Measurements from ENCODE around the gene PCNX4. TPM values are rescaled to one million over a fixed set of nuclear protein-coding genes. Genes with fewer than 3 reads are reported as not detected.
"Not testable (repeated sequence)": the region's sequence is repeated elsewhere in the genome, so short reads cannot be mapped to it uniquely, and the experiment has no call there.

PCNX4 gene
- total RNA-seq, 1 experiment from 2014 or later: 78.5 TPM

GRCh38 chr14:60099855-60100254, 8.1 kb downstream of the PCNX4 start:
- not testable (repeated sequence) for DNase-seq (ENCODE audit: extremely low read depth, low read depth)

- no peak for DNase-seq (ENCODE audit: extremely low read depth, low read depth)
Measured at GRCh38 chr14:60101786-60102185, 10.1 kb downstream of the PCNX4 start.

GRCh38 chr14:60102389-60102788, 10.7 kb downstream of the PCNX4 start:
- DNase-seq (ENCODE audit: extremely low read depth, low read depth): no peak

GRCh38 chr14:60106339-60106738, 14.6 kb downstream of the PCNX4 start:
- no peak for DNase-seq (ENCODE audit: extremely low read depth, low read depth)

GRCh38 chr14:60107477-60107876, 15.8 kb downstream of the PCNX4 start:
- no peak for DNase-seq (ENCODE audit: extremely low read depth, low read depth)

GRCh38 chr14:60111732-60112131, 20.0 kb downstream of the PCNX4 start:
- DNase-seq (ENCODE audit: extremely low read depth, low read depth): no peak

- no peak for DNase-seq (ENCODE audit: extremely low read depth, low read depth)
Measured at GRCh38 chr14:60114881-60115280, 23.2 kb downstream of the PCNX4 start.

GRCh38 chr14:60116181-60116580, 24.5 kb downstream of the PCNX4 start:
- no peak for DNase-seq (ENCODE audit: extremely low read depth, low read depth)

GRCh38 chr14:60125918-60126317, 34.2 kb downstream of the PCNX4 start:
- DNase-seq (ENCODE audit: extremely low read depth, low read depth): no peak

GRCh38 chr14:60133487-60133886, 41.8 kb downstream of the PCNX4 start:
- DNase-seq (ENCODE audit: extremely low read depth, low read depth): no peak

- no peak for DNase-seq (ENCODE audit: extremely low read depth, low read depth)
Measured at GRCh38 chr14:60134702-60135101, 43.0 kb downstream of the PCNX4 start.

GRCh38 chr14:60151715-60152114, 60.0 kb downstream of the PCNX4 start:
- DNase-seq (ENCODE audit: extremely low read depth, low read depth): peak; percentile 88

- DNase-seq (ENCODE audit: extremely low read depth, low read depth): no peak
Measured at GRCh38 chr14:60153991-60154390, 62.3 kb downstream of the PCNX4 start.

GRCh38 chr14:60154671-60155070, 62.9 kb downstream of the PCNX4 start:
- DNase-seq (ENCODE audit: extremely low read depth, low read depth): no peak

- no peak for DNase-seq (ENCODE audit: extremely low read depth, low read depth)
Measured at GRCh38 chr14:60160422-60160821, 68.7 kb downstream of the PCNX4 start.

- no peak for DNase-seq (ENCODE audit: extremely low read depth, low read depth)
Measured at GRCh38 chr14:60161196-60162107, 69.7 kb downstream of the PCNX4 start.

- DNase-seq (ENCODE audit: extremely low read depth, low read depth): no peak
Measured at GRCh38 chr14:60163693-60164092, 72.0 kb downstream of the PCNX4 start.

- no peak for DNase-seq (ENCODE audit: extremely low read depth, low read depth)
Measured at GRCh38 chr14:60164404-60164711, 72.6 kb downstream of the PCNX4 start.

- DNase-seq (ENCODE audit: extremely low read depth, low read depth): peak; percentile 81
Measured at GRCh38 chr14:60164712-60165546, 73.2 kb downstream of the PCNX4 start, which contains the start of gene DHRS7. Gene DHRS7, minus strand, starts transcription at chr14:60165398. Its CDS starts 89 bp downstream, at chr14:60165309.

GRCh38 chr14:60165547-60165876, 73.8 kb downstream of the PCNX4 start:
- no peak for DNase-seq (ENCODE audit: extremely low read depth, low read depth)

GRCh38 chr14:60166142-60166541, 74.4 kb downstream of the PCNX4 start:
- DNase-seq (ENCODE audit: extremely low read depth, low read depth): no peak

GRCh38 chr14:60169722-60170121, 78.0 kb downstream of the PCNX4 start:
- DNase-seq (ENCODE audit: extremely low read depth, low read depth): no peak
